Measurements from ENCODE around the gene LHX5. TPM values are rescaled to one million over a fixed set of nuclear protein-coding genes. Genes with fewer than 3 reads are reported as not detected.

The LHX5 gene
- total and polyA plus RNA-seq, 4 donors: not detected

DNA sequence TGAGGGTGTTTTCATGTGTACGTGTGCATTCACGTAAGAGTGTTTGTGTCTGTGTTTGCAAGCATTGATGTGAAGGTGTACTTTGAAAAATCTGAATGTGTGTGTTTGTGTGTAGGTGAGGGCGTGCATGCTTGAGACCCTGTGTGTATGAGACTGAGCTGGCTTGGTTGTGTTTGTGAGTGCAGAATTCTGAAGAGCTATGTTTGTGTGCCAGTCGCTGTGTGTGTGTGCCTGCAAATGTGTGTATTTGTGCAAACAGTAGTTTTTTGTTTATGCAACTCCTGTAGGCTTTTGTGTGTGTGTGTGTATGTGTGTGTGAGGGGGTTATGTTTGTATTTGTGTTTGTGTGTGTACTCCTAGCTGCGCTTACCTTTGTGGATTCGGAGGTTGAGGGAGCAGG lies 1.7 kb upstream of the LHX5 start:
- 7 to 20% methylated on average over 6 of the region's 6 CpGs for WGBS, 2 donors
- Histone ChIP-seq H3K27ac (ENCODE audit: low read depth in 1 of 2, low read length in 1 of 2) (no peak overlapping the region), H3K9ac (ENCODE audit: insufficient read depth in 1 of 2, low read length in 2 of 2) (no peak overlapping the region)

DNA sequence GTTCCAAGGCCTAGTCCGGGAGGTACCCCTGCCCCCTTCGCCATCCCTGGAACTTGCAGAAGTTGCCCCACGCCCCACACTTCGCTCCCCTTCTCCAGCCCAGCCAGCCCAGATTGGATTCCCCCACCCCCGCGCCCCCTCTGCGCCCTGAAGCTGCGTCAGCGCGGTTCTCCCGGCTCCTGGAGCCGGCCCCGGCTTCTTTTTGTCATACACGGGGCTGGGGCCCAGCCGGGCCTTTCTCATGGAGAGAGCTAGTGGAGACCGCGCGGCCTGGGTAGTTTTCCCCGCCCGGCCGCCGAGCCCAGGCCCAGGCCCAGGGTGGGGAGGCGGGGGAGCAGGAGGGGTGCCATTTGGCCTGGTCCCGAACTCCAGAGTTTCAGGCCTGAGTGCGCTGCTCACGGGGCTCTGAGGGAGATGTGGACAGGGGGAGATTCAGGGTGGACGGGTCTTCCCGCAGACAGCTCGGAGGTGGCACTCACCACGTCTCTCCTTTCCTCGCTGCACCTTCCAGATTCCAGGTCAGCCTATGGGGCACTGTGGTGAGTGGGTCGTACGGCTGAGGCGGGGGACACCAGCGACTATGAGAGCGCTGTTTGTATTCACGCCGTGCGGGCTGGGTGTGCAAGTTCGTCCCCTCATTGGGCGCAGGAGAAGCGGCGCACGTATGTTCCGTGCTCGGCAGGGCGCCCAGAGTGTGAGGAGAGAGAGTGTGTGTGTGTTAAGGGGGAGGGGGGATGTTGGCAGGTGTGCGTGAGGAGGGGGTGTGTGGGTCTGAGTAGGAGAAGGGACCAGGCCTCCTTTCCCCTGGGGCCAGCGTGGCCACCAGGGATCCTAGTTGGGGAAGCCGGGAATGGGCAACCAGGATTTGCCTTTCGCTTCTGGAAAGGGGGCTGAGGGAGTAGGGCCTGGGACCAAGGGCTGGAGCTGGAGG lies 785 bp upstream of the LHX5 start:
- Histone ChIP-seq H3K4me1 (ENCODE audit: control insufficient read depth in 5 of 5, insufficient read depth in 5 of 5, low read length in 5 of 5) (peaks cover 0 to 2% (median 0%) of the 10 kb centered on the region in 5 donors), H3K27ac (ENCODE audit: low read depth in 1 of 2, low read length in 1 of 2) (no peak overlapping the region), H3K4me3 (no peak overlapping the region), H3K9ac (ENCODE audit: insufficient read depth in 1 of 2, low read length in 2 of 2) (no peak overlapping the region), H3K27me3 (ENCODE audit: control insufficient read depth in 3 of 3, insufficient read depth in 3 of 3, low read length in 2 of 3) (peaks cover 23 to 94% (median 69%) of the 10 kb centered on the region in 3 donors), H3K9me3 (ENCODE audit: control insufficient read depth in 4 of 4, insufficient read depth in 3 of 4, low read length in 3 of 4) (peaks cover 0 to 12% (median 0%) of the 10 kb centered on the region in 4 donors), H3K36me3 (ENCODE audit: control insufficient read depth in 4 of 4, insufficient read depth in 4 of 4, low read length in 4 of 4) (no peaks in the 10 kb centered on the region)
- DNase-seq: no peak
- no peak for TF ChIP-seq CTCF (IDR thresholded peaks at IDR 0.05; ENCODE audit: control extremely low read depth, extremely low read depth)
- no peak for ATAC-seq (ENCODE audit: insufficient read depth, low FRiP score)
- 3 to 4% methylated on average over 50 to 51 of the region's 51 CpGs for WGBS, 2 donors

More for the DNA sequence above, 1.7 kb upstream of the LHX5 start:
- Histone ChIP-seq H3K4me1 (ENCODE audit: control insufficient read depth in 5 of 5, insufficient read depth in 5 of 5, low read length in 5 of 5) (no peaks in the 10 kb centered on the region), H3K36me3 (ENCODE audit: control insufficient read depth in 4 of 4, insufficient read depth in 4 of 4, low read length in 4 of 4) (no peaks in the 10 kb centered on the region), H3K4me3 (no peak overlapping the region), H3K9me3 (ENCODE audit: control insufficient read depth in 4 of 4, insufficient read depth in 3 of 4, low read length in 3 of 4) (peaks cover 0 to 12% (median 0%) of the 10 kb centered on the region in 4 donors), H3K27me3 (ENCODE audit: control insufficient read depth in 3 of 3, insufficient read depth in 3 of 3, low read length in 2 of 3) (peaks cover 31 to 94% (median 73%) of the 10 kb centered on the region in 3 donors)
- no peak for DNase-seq
- no peak for TF ChIP-seq CTCF (IDR thresholded peaks at IDR 0.05; ENCODE audit: control extremely low read depth, extremely low read depth)
- ATAC-seq (ENCODE audit: insufficient read depth, low FRiP score): no peak

DNA sequence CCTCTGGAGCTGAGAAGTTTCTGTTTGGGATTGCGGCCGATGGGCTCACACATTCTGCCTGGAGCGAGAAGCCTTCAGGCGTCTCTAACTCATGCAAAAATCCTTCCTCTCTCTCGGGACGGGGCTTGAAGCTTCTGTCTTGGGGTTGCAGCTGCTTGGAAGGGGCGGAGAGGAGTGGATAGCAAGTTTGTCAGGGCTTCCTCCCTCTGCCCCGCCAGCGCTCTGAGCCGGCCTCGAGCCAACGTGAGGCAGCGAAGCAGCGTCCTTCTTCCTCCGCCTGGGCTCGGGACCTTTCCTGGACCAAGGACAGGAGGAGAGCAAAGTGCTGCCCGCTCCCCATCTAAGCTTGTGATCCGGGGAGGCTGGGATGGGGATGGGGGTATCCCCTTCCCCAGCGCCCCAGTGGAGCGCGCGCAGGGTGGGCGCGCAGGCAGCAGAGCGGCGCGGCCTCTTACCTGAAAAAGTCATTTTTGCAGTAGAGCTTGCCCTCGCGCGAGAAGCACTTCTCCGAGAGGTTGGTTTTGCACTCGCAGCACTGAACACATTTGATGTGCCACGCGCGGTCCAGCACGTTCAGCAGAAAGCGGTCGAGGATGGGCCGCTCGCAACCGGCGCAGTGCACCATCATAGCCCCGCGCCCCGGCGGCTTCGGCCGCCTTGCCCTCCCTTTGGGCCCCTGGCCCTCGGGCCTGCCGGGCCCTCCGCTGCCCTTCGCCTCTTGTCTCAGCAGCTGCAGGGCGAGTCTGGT lies 626 bp downstream of the LHX5 start:
- peaks cover 0 to 12% (median 0%) of the 10 kb centered on the region in 4 donors for H3K9me3 ChIP-seq (ENCODE audit: control insufficient read depth in 4 of 4, insufficient read depth in 3 of 4, low read length in 3 of 4)
- H3K27me3 ChIP-seq (ENCODE audit: control insufficient read depth in 3 of 3, insufficient read depth in 3 of 3, low read length in 2 of 3): peaks cover 20 to 95% (median 79%) of the 10 kb centered on the region in 3 donors
- no peak for DNase-seq
- H3K4me1 ChIP-seq (ENCODE audit: control insufficient read depth in 5 of 5, insufficient read depth in 5 of 5, low read length in 5 of 5): peaks cover 0 to 6% (median 0%) of the 10 kb centered on the region in 5 donors
- no peaks in the 10 kb centered on the region for H3K36me3 ChIP-seq (ENCODE audit: control insufficient read depth in 4 of 4, insufficient read depth in 4 of 4, low read length in 4 of 4)
- H3K4me3 ChIP-seq: no peak overlapping the region
- no peak overlapping the region for H3K9ac ChIP-seq (ENCODE audit: insufficient read depth in 1 of 2, low read length in 2 of 2)
- TF ChIP-seq CTCF (IDR thresholded peaks at IDR 0.05; ENCODE audit: control extremely low read depth, extremely low read depth): no peak
- ATAC-seq (ENCODE audit: insufficient read depth, low FRiP score): no peak
- 3 to 4% methylated on average over 53 of the region's 53 CpGs for WGBS, 2 donors
- H3K27ac ChIP-seq (ENCODE audit: low read depth in 1 of 2, low read length in 1 of 2): no peak overlapping the region
